B cell (primary cell): Measurements from ENCODE around the gene ORC4.
"Not testable (repeated sequence)": the region's sequence is repeated elsewhere in the genome, so short reads cannot be mapped to it uniquely, and the experiment has no call there.

Experiments
- CTCF ChIP-seq: fragments of 200-600 bp; IDR thresholded peaks from one replicate; pipeline ENCODE4 v1.8.0; 2022; ENCODE audit warnings: antibody characterized with exemption, mild to moderate bottlenecking
- EZH2 ChIP-seq: IDR thresholded peaks from 2 replicates; pipeline ENCODE4 v1.6.1; 2012; ENCODE audit warnings: borderline replicate concordance, low read depth, mild to moderate bottlenecking, moderate library complexity, low read length; ENCODE audit not compliant: insufficient read depth, poor library complexity, severe bottlenecking

GRCh38 chr2:147994965-147995364 is 25.6 kb downstream of the ORC4 start:
- not testable (repeated sequence) for TF ChIP-seq EZH2, CTCF
